IPS DF 6.9 (cell line): ENCODE data around the gene FAM124A.

Experiments
- DNase-seq: peaks from one replicate; pipeline ENCODE4 v3.0.0-alpha.2; 2013; ENCODE audit warnings: low read depth, low spot score
- H3K27ac ChIP-seq: one replicate; pipeline ENCODE4 v1.5.1; 2013; ENCODE audit warnings: low read length, control low read depth
- H3K27me3 ChIP-seq: 2 replicates; pipeline ENCODE4 v1.6.1; 2013; ENCODE audit warnings: mild to moderate bottlenecking, low read length; ENCODE audit not compliant: control insufficient read depth, insufficient read depth
- H3K36me3 ChIP-seq: 2 replicates; pipeline ENCODE4 v1.6.1; 2013; ENCODE audit warnings: low read length; ENCODE audit not compliant: control insufficient read depth, insufficient read depth
- H3K4me1 ChIP-seq: 2 replicates; pipeline ENCODE4 v1.6.1; 2013; ENCODE audit warnings: low read length; ENCODE audit not compliant: control insufficient read depth, insufficient read depth
- H3K4me3 ChIP-seq: 2 replicates; pipeline ENCODE4 v1.5.1; 2013; ENCODE audit warnings: mild to moderate bottlenecking, low read length
- H3K9me3 ChIP-seq: 2 replicates; pipeline ENCODE4 v1.6.1; 2013; ENCODE audit warnings: low read length, inconsistent platforms; ENCODE audit not compliant: control insufficient read depth, insufficient read depth
- WGBS: extraction: QIAGEN DNeasy Blood & Tissue Kit; methylation state at CpG from one replicate; pipeline ENCODE4 v1.1.7; 2013; ENCODE audit warnings: mixed read lengths, missing lambda C conversion rate; ENCODE audit not compliant: insufficient read length, insufficient coverage; 5-methylcytosine and 5-hydroxymethylcytosine counted together

The FAM124A gene

GRCh38 chr13:51230477-51231105 lies 8.4 kb downstream of the FAM124A start:
- no CpG with 5 or more reads among the region's 8 CpGs for WGBS
- H3K4me3 ChIP-seq: no peak overlapping the region
- no peak for DNase-seq

GRCh38 chr13:51231456-51231855 lies 9.3 kb downstream of the FAM124A start:
- Histone ChIP-seq H3K4me1 (peaks cover 2% of the 10 kb centered on the region), H3K27me3 (no peaks in the 10 kb centered on the region), H3K27ac (no peak overlapping the region), H3K36me3 (no peaks in the 10 kb centered on the region; the same call in 1 of the 2 replicates), H3K9me3 (no peaks in the 10 kb centered on the region), H3K4me3 (no peak overlapping the region)
- DNase-seq: no peak
- WGBS: no CpG with 5 or more reads among the region's 2 CpGs

More at GRCh38 chr13:51230477-51231105, 8.4 kb downstream of the FAM124A start:
- Histone ChIP-seq H3K27ac (no peak overlapping the region), H3K9me3 (no peaks in the 10 kb centered on the region), H3K36me3 (no peaks in the 10 kb centered on the region; the same call in 1 of the 2 replicates), H3K4me1 (peaks cover 2% of the 10 kb centered on the region), H3K27me3 (no peaks in the 10 kb centered on the region)

GRCh38 chr13:51232328-51232727 lies 10.1 kb downstream of the FAM124A start:
- H3K27me3 ChIP-seq: no peaks in the 10 kb centered on the region
- H3K27ac ChIP-seq: no peak overlapping the region
- H3K36me3 ChIP-seq: no peaks in the 10 kb centered on the region; the same call in 1 of the 2 replicates
- peaks cover 2% of the 10 kb centered on the region for H3K4me1 ChIP-seq
- H3K9me3 ChIP-seq: no peaks in the 10 kb centered on the region
- no peak overlapping the region for H3K4me3 ChIP-seq
- no peak for DNase-seq

- H3K27ac ChIP-seq: no peak overlapping the region
- no CpG with 5 or more reads among the region's 9 CpGs for WGBS
- DNase-seq: no peak
- no peaks in the 10 kb centered on the region for H3K9me3 ChIP-seq
- H3K4me1 ChIP-seq: peaks cover 2% of the 10 kb centered on the region
- no peaks in the 10 kb centered on the region for H3K27me3 ChIP-seq
- H3K4me3 ChIP-seq: no peak overlapping the region
- H3K36me3 ChIP-seq: no peaks in the 10 kb centered on the region; the same call in 1 of the 2 replicates
Measured at GRCh38 chr13:51233117-51233826, 11.1 kb downstream of the FAM124A start.

- H3K4me3 ChIP-seq: no peak overlapping the region
- WGBS: no CpG with 5 or more reads among the region's 10 CpGs
- H3K9me3 ChIP-seq: no peaks in the 10 kb centered on the region
- H3K27me3 ChIP-seq: no peaks in the 10 kb centered on the region
- no peak overlapping the region for H3K27ac ChIP-seq
- H3K36me3 ChIP-seq: no peaks in the 10 kb centered on the region; the same call in 1 of the 2 replicates
- H3K4me1 ChIP-seq: peaks cover 2% of the 10 kb centered on the region
- DNase-seq: no peak
Measured at GRCh38 chr13:51234676-51235075, 12.5 kb downstream of the FAM124A start.

GRCh38 chr13:51235186-51235585 lies 13.0 kb downstream of the FAM124A start:
- Histone ChIP-seq H3K4me3 (no peak overlapping the region), H3K9me3 (no peaks in the 10 kb centered on the region), H3K36me3 (no peaks in the 10 kb centered on the region; the same call in 1 of the 2 replicates), H3K4me1 (peaks cover 2% of the 10 kb centered on the region), H3K27ac (no peak overlapping the region), H3K27me3 (no peaks in the 10 kb centered on the region)
- WGBS: no CpG with 5 or more reads among the region's 2 CpGs
- no peak for DNase-seq

- Histone ChIP-seq H3K27ac (no peak overlapping the region), H3K36me3 (no peaks in the 10 kb centered on the region; the same call in 1 of the 2 replicates), H3K9me3 (no peaks in the 10 kb centered on the region), H3K4me1 (no peaks in the 10 kb centered on the region; the same call in 1 of the 2 replicates), H3K4me3 (no peak overlapping the region), H3K27me3 (no peaks in the 10 kb centered on the region)
- no peak for DNase-seq
- WGBS: no CpG with 5 or more reads among the region's 4 CpGs
Measured at GRCh38 chr13:51235756-51236490, 13.7 kb downstream of the FAM124A start.

- no peaks in the 10 kb centered on the region for H3K9me3 ChIP-seq
- H3K36me3 ChIP-seq: no peaks in the 10 kb centered on the region; the same call in 1 of the 2 replicates
- H3K27me3 ChIP-seq: no peaks in the 10 kb centered on the region
- peaks cover 2% of the 10 kb centered on the region; the same call in 1 of the 2 replicates for H3K4me1 ChIP-seq
- H3K4me3 ChIP-seq: no peak overlapping the region
- no peak for DNase-seq
- H3K27ac ChIP-seq: no peak overlapping the region
- WGBS: no CpG with 5 or more reads among the region's 1 CpG
Measured at GRCh38 chr13:51236491-51236792, 14.2 kb downstream of the FAM124A start.

GRCh38 chr13:51237386-51237785 lies 15.2 kb downstream of the FAM124A start:
- Histone ChIP-seq H3K36me3 (no peaks in the 10 kb centered on the region; the same call in 1 of the 2 replicates), H3K27ac (no peak overlapping the region), H3K9me3 (no peaks in the 10 kb centered on the region), H3K4me3 (no peak overlapping the region), H3K4me1 (peaks cover 2% of the 10 kb centered on the region; the same call in 1 of the 2 replicates), H3K27me3 (no peaks in the 10 kb centered on the region)
- no peak for DNase-seq
- WGBS: no CpG with 5 or more reads among the region's 4 CpGs

GRCh38 chr13:51237887-51238286 lies 15.7 kb downstream of the FAM124A start:
- WGBS: no CpG with 5 or more reads among the region's 2 CpGs
- Histone ChIP-seq H3K4me1 (peaks cover 2% of the 10 kb centered on the region; the same call in 1 of the 2 replicates), H3K27me3 (no peaks in the 10 kb centered on the region)

More at GRCh38 chr13:51237887-51238286, 15.7 kb downstream of the FAM124A start:
- H3K4me3 ChIP-seq: no peak overlapping the region
- no peaks in the 10 kb centered on the region; the same call in 1 of the 2 replicates for H3K36me3 ChIP-seq
- H3K27ac ChIP-seq: no peak overlapping the region
- no peaks in the 10 kb centered on the region for H3K9me3 ChIP-seq
- DNase-seq: no peak
